GM12878 (cell line): Measurements from ENCODE around the gene RNLS. TPM values are rescaled to one million over a fixed set of nuclear protein-coding genes. Genes with fewer than 3 reads are reported as not detected.

Experiments
- ATAC-seq: fragments of 200-7000 bp; cut with Tn5 transposase; 3 replicates; pipeline ENCODE4 v1.9.1; 2020; ENCODE audit warnings: mild to moderate bottlenecking, moderate library complexity
- BruUV-seq: library from RNA; stranded (reverse); fragments of 400-500 nt; replicated peaks from 2 replicates; lab custom pipeline; 2021; lab: Mats Ljungman, UMichigan
- CTCF ChIA-PET: fragments of 300-600 bp; sonication (Branson Sonifier 250); formaldehyde crosslinking; extraction: SDS; loops from one replicate; lab custom pipeline; 2021; ENCODE audit warnings: inconsistent platforms; lab: Yijun Ruan, JAX
- POLR2A ChIA-PET: fragments of 350-600 bp; formaldehyde crosslinking; extraction: SDS; loops from one replicate; lab custom pipeline; 2021; ENCODE audit warnings: inconsistent platforms; lab: Charles Lee
- RAD21 ChIA-PET: fragments of 300-600 bp; sonication (Branson Sonifier 250); formaldehyde crosslinking; loops from one replicate; lab custom pipeline; 2023; ENCODE audit warnings: antibody characterized with exemption; ENCODE audit not compliant: unreplicated experiment; lab: Charles Lee
- SMC1A ChIA-PET: fragments of 300-600 bp; sonication (Branson Sonifier 250); formaldehyde crosslinking; loops from one replicate; lab custom pipeline; 2023; ENCODE audit not compliant: unreplicated experiment, uncharacterized antibody; lab: Charles Lee
- DNase-seq: peaks from one replicate; pipeline ENCODE4 v3.0.0-alpha.2; 2011; ENCODE audit warnings: low read depth, low spot score
- FAIRE-seq: peaks from 3 replicates; lab custom pipeline; 2011; peaks lifted over from hg19 to GRCh38; lab: Jason Lieb, UNC
- H2AFZ ChIP-seq: 2 replicates; pipeline ENCODE4 v1.6.0; 2011; ENCODE audit warnings: low read depth, low read length, control low read depth; ENCODE audit not compliant: control insufficient read depth
- H3K27ac ChIP-seq: 2 replicates; pipeline ENCODE4 v1.5.1; 2011; ENCODE audit warnings: control low read depth; ENCODE audit not compliant: control insufficient read depth, insufficient read depth
- H3K27me3 ChIP-seq, 2 experiments: replicated peaks in 1 of 2; 2 replicates each; pipeline versions ENCODE4 v1.6.0 to v1.6.1; 2011; ENCODE audit warnings: low read length in 1 of 2; ENCODE audit not compliant: control insufficient read depth in 2 of 2, insufficient read depth in 2 of 2
- H3K36me3 ChIP-seq, 2 experiments: 2 replicates each; pipeline ENCODE4 v1.5.1; 2011; ENCODE audit warnings: low read length in 1 of 2; ENCODE audit not compliant: control insufficient read depth in 2 of 2, insufficient read depth in 2 of 2
- H3K4me1 ChIP-seq: 2 replicates; pipeline ENCODE4 v1.6.1; 2011; ENCODE audit warnings: mild to moderate bottlenecking, low read length, moderate library complexity, mixed read lengths; ENCODE audit not compliant: control insufficient read depth, insufficient read depth
- H3K4me2 ChIP-seq: 2 replicates; pipeline ENCODE4 v1.6.0; 2011; ENCODE audit warnings: control low read depth; ENCODE audit not compliant: control insufficient read depth, insufficient read depth
- H3K4me3 ChIP-seq: fragments of 200-600 bp; sonication (generic); 2 replicates; pipeline ENCODE4 v1.5.1; 2016
- H3K79me2 ChIP-seq: 2 replicates; pipeline ENCODE4 v1.6.0; 2011; ENCODE audit warnings: low read length; ENCODE audit not compliant: control insufficient read depth, insufficient read depth
- H3K9ac ChIP-seq: 2 replicates; pipeline ENCODE4 v1.8.0; 2011; ENCODE audit warnings: low read length, control low read depth, mixed read lengths; ENCODE audit not compliant: control insufficient read depth, insufficient read depth
- H3K9me3 ChIP-seq: replicated peaks from 3 replicates; pipeline ENCODE4 v1.5.1; 2011; ENCODE audit warnings: mild to moderate bottlenecking, low read length; ENCODE audit not compliant: control insufficient read depth, insufficient read depth
- H4K20me1 ChIP-seq: 2 replicates; pipeline ENCODE4 v1.6.0; 2011; ENCODE audit not compliant: control insufficient read depth, insufficient read depth
- ATF3 ChIP-seq: IDR thresholded peaks from 2 replicates; pipeline ENCODE4 v1.6.1; 2011; ENCODE audit warnings: low read depth, mild to moderate bottlenecking, low read length, moderate library complexity, borderline replicate concordance; ENCODE audit errors: extremely low read depth
- DPF2 ChIP-seq: fragments of 450-650 bp; IDR thresholded peaks from 2 replicates; pipeline ENCODE4 v1.6.1; 2017; ENCODE audit warnings: mild to moderate bottlenecking
- EGR1 ChIP-seq, 2 experiments: IDR thresholded peaks; 1 replicate in 1 of 2; 2 replicates in 1 of 2; pipeline ENCODE4 v1.6.1; 2011 to 2012; ENCODE audit warnings: low read depth in 2 of 2, low read length in 2 of 2, borderline replicate concordance in 1 of 2, mild to moderate bottlenecking in 1 of 2, moderate library complexity in 1 of 2
- EP300 ChIP-seq, 2 experiments: fragments of 150-350 bp in 1 of 2; IDR thresholded peaks; 2 replicates each; pipeline ENCODE4 v1.6.1; 2011 to 2012; ENCODE audit warnings: low read depth in 2 of 2, low read length in 2 of 2, borderline replicate concordance in 1 of 2, improper control_type of control experiment in 1 of 2, inconsistent platforms in 1 of 2; ENCODE audit not compliant: control insufficient read depth in 1 of 2
- FOS ChIP-seq: IDR thresholded peaks from 3 replicates; pipeline ENCODE4 v1.6.1; 2011; ENCODE audit warnings: borderline replicate concordance; ENCODE audit not compliant: insufficient read length; ENCODE audit errors: extremely low read depth
- GABPA ChIP-seq: IDR thresholded peaks from 2 replicates; pipeline ENCODE4 v1.6.1; 2014; ENCODE audit warnings: antibody characterized with exemption, low read depth, mild to moderate bottlenecking, inconsistent platforms
- MYB ChIP-seq: fragments of 150-350 bp; IDR thresholded peaks from 2 replicates; pipeline ENCODE4 v1.6.1; 2014; ENCODE audit warnings: mild to moderate bottlenecking, low read depth, low read length, borderline replicate concordance
- RAD51 ChIP-seq: fragments of 450-650 bp; IDR thresholded peaks from 2 replicates; pipeline ENCODE4 v1.6.1; 2016; ENCODE audit warnings: moderate library complexity, mild to moderate bottlenecking, inconsistent platforms
- SMAD5 ChIP-seq: IDR thresholded peaks from 2 replicates; pipeline ENCODE4 v1.6.1; 2016; ENCODE audit warnings: antibody characterized with exemption, low read depth
- TBL1XR1 ChIP-seq: IDR thresholded peaks from 2 replicates; pipeline ENCODE4 v1.6.1; 2012; ENCODE audit warnings: low read depth, low read length, improper control_type of control experiment
- TCF3 ChIP-seq: IDR thresholded peaks from 2 replicates; pipeline ENCODE4 v1.6.1; 2012; ENCODE audit warnings: low read depth, mild to moderate bottlenecking, low read length, borderline replicate concordance; ENCODE audit not compliant: insufficient read depth
- YY1 ChIP-seq: IDR thresholded peaks from 2 replicates; pipeline ENCODE4 v1.6.1; 2011; ENCODE audit warnings: low read depth, mild to moderate bottlenecking, low read length
- ZNF217 ChIP-seq: fragments of 450-650 bp; IDR thresholded peaks from 2 replicates; pipeline ENCODE4 v1.6.1; 2017; ENCODE audit warnings: antibody characterized with exemption, mild to moderate bottlenecking
- WGBS: methylation state at CpG from one replicate; pipeline ENCODE4 v1.1.6; 2016; ENCODE audit warnings: low lambda C conversion rate; ENCODE audit not compliant: insufficient replicate concordance, insufficient coverage; ENCODE audit errors: missing lambda C conversion rate; 5-methylcytosine and 5-hydroxymethylcytosine counted together
- in situ Hi-C: fragments of 300-500 bp; cut with MboI; formaldehyde crosslinking; loops from 9 replicates; pipeline ENCODE4 v1.14.3; 2018; ENCODE audit warnings: mixed read lengths
- intact Hi-C: fragments of 100-400 bp; cut with micrococcal nuclease; formaldehyde crosslinking; loops from one replicate; pipeline ENCODE4 v1.14.2; 2022; ENCODE audit not compliant: unreplicated experiment
- polyA plus RNA-seq, 11 experiments: library from polyadenylated mRNA; depleted of rRNA in 4 of 11; unstranded in 6 of 11; stranded (reverse) in 5 of 11; fragments of >200 nt; fragmentation: Nextera tagmentation in 4 of 11; fragmentation: Illumina TruSeq in 1 of 11; extraction: Ambion mirVana in 4 of 11; extraction: Trizol in 1 of 11; gene quantifications; 1 replicate in 1 of 11; 2 replicates in 10 of 11; pipeline versions ENCODE4 v1.2.1 to v1.2.3, GENCODE V29; 2011 to 2016; ENCODE audit warnings: inconsistent platforms in 2 of 11, missing spikeins in 2 of 11, low read depth in 1 of 11
- total RNA-seq, 4 experiments: library from RNA; depleted of rRNA in 3 of 4; stranded (reverse); fragments of >200 nt in 3 of 4; fragmentation: Illumina TruSeq in 1 of 4; extraction: Trizol in 1 of 4; gene quantifications; 2 replicates each; pipeline versions ENCODE4 v1.2.1 to v1.2.3, GENCODE V29; 2013 to 2021

RNLS gene
- total and polyA plus RNA-seq, 10 of the 15 experiments (the other 5 are each of a cell fraction or from before 2014, with no cell fraction given) = 3.4 to 6.7 (median 4.6) TPM

GRCh38 chr10:88399240-88399639 is 183.9 kb downstream of the RNLS start:
- Histone ChIP-seq H3K4me2 (no peak overlapping the region), H3K36me3 (no peaks in the 10 kb centered on the region), H3K4me1 (no peaks in the 10 kb centered on the region), H4K20me1 (no peaks in the 10 kb centered on the region), H3K4me3 (no peak overlapping the region), H3K27ac (no peak overlapping the region), H3K9ac (no peak overlapping the region), H3K79me2 (no peaks in the 10 kb centered on the region), H3K9me3 (peaks cover 9% of the 10 kb centered on the region), H2AFZ (no peak overlapping the region), H3K27me3 (no peaks in the 10 kb centered on the region)
- POLR2A ChIA-PET = no interaction called here
- RAD21 ChIA-PET = no interaction called here
- ATAC-seq (no peak), FAIRE-seq (no peak), DNase-seq (no peak)
- CTCF ChIA-PET = interaction anchor here (1.2 kb wide), 1 partner anchor 10 kb away, joined by 6 read pairs; no protein-coding TSS in a partner anchor
- in situ Hi-C loops (no loop called here), intact Hi-C loops (no loop called here)
- BruUV-seq = no TSS peak
- SMC1A ChIA-PET = interaction anchor here (0.6 to 1.1 kb wide), 3 partner anchors 10 to 155 kb away, joined by 3 to 4 read pairs (median 3); no protein-coding TSS in a partner anchor
- 97% methylated on average over 3 of the region's 3 CpGs for WGBS
- TF ChIP-seq RAD51 (no peak), TBL1XR1 (no peak), GABPA (no peak), MYB (no peak), YY1 (no peak), EP300 (IDR thresholded peaks at IDR 0.05; ENCODE audit: borderline replicate concordance in 1 of 2, control insufficient read depth in 1 of 2, low read depth in 2 of 2, low read length in 2 of 2) (no peak), EGR1 (IDR thresholded peaks at IDR 0.05; ENCODE audit: borderline replicate concordance in 1 of 2, low read depth in 2 of 2, low read length in 2 of 2) (no peak), DPF2 (no peak), SMAD5 (no peak), ZNF217 (no peak), FOS (no peak), TCF3 (no peak), ATF3 (no peak)
